HCT116 (cell line): Measurements from ENCODE around the gene SPAG5. TPM values are rescaled to one million over a fixed set of nuclear protein-coding genes. Genes with fewer than 3 reads are reported as not detected.

Experiments used
- ATAC-seq: fragments of 200-7000 bp; cut with Tn5 transposase; 2 replicates; pipeline ENCODE4 v1.9.1; 2020; ENCODE audit warnings: mild to moderate bottlenecking, moderate library complexity
- BruUV-seq: library from RNA; stranded (reverse); fragments of 400-500 nt; replicated peaks from 2 replicates; lab custom pipeline; 2021; lab: Mats Ljungman, UMichigan
- CTCF ChIA-PET: fragments of 300-600 bp; sonication (Branson Sonifier 250); formaldehyde crosslinking; loops from one replicate; lab custom pipeline; 2021; ENCODE audit warnings: antibody characterized with exemption; lab: Charles Lee
- POLR2A ChIA-PET: fragments of 300-600, 350-600 bp; sonication (Branson Sonifier 250); formaldehyde crosslinking; loops from one replicate; lab custom pipeline; 2021; ENCODE audit warnings: antibody characterized with exemption; lab: Charles Lee
- RAD21 ChIA-PET, 2 experiments: fragments of 300-600 bp; sonication (Branson Sonifier 250); formaldehyde crosslinking; loops; one replicate each; lab custom pipeline; 2023; ENCODE audit warnings: low total read pairs in 2 of 2; ENCODE audit not compliant: uncharacterized antibody in 2 of 2, unreplicated experiment in 2 of 2, low non-redundant PET in 1 of 2; lab: Charles Lee
- DNase-seq: peaks from one replicate; pipeline ENCODE4 v3.0.0-alpha.2; 2010; ENCODE audit warnings: low read depth, low spot score
- H2AFZ ChIP-seq: fragments of 200-600 bp; shearing (Covaris generic), sonication (generic); 2 replicates; pipeline ENCODE4 v1.6.1; 2017; ENCODE audit warnings: low read depth, mixed run types, mixed read lengths, antibody characterized with exemption, low read length; ENCODE audit not compliant: poor library complexity, severe bottlenecking
- H3K27ac ChIP-seq: 2 replicates; pipeline ENCODE4 v1.5.1; 2012; ENCODE audit warnings: low read depth, low read length
- H3K27me3 ChIP-seq: fragments of 200-600 bp; sonication (generic); 2 replicates; pipeline ENCODE4 v1.6.1; 2016; ENCODE audit warnings: mixed run types, low read length, mixed read lengths; ENCODE audit not compliant: insufficient read depth
- H3K36me3 ChIP-seq, 2 experiments: fragments of 200-500 bp in 1 of 2; fragments of 200-600 bp in 1 of 2; sonication (Bioruptor generic) in 1 of 2; sonication (generic) in 1 of 2; 2 replicates each; pipeline versions ENCODE4 v1.5.1 to v1.6.1; 2014 to 2016; ENCODE audit warnings: low read length in 2 of 2, inconsistent platforms in 1 of 2, mixed read lengths in 1 of 2, mixed run types in 1 of 2; ENCODE audit not compliant: insufficient read depth in 2 of 2, control insufficient read depth in 1 of 2
- H3K4me1 ChIP-seq, 2 experiments: fragments of 200-600 bp in 1 of 2; sonication (generic) in 1 of 2; 2 replicates each; pipeline versions ENCODE4 v1.5.1 to v1.6.1; 2012 to 2017; ENCODE audit warnings: low read length in 2 of 2, inconsistent platforms in 1 of 2, mild to moderate bottlenecking in 1 of 2, mixed read lengths in 1 of 2, mixed run types in 1 of 2, moderate library complexity in 1 of 2; ENCODE audit not compliant: insufficient read depth in 2 of 2, control insufficient read depth in 1 of 2
- H3K4me2 ChIP-seq: fragments of 200-600 bp; sonication (generic); 2 replicates; pipeline ENCODE4 v1.6.1; 2017; ENCODE audit warnings: mixed run types, low read length, mixed read lengths
- H3K4me3 ChIP-seq, 2 experiments: fragments of 200-600 bp in 1 of 2; sonication (generic) in 1 of 2; replicated peaks in 1 of 2; 2 replicates each; pipeline ENCODE4 v1.5.1; 2011 to 2016; ENCODE audit warnings: low read length in 2 of 2, control low read depth in 1 of 2, low read depth in 1 of 2, mild to moderate bottlenecking in 1 of 2, mixed read lengths in 1 of 2, mixed run types in 1 of 2
- H3K79me2 ChIP-seq: fragments of 200-600 bp; sonication (generic); 2 replicates; pipeline ENCODE4 v1.6.1; 2017; ENCODE audit warnings: mild to moderate bottlenecking, mixed run types, low read length, moderate library complexity, mixed read lengths; ENCODE audit not compliant: insufficient read depth
- H3K9ac ChIP-seq: fragments of 200-600 bp; sonication (generic); 2 replicates; pipeline ENCODE4 v1.6.1; 2016; ENCODE audit warnings: low read length, mixed read lengths
- H3K9me2 ChIP-seq: fragments of 200-600 bp; sonication (generic), shearing (Covaris generic); 2 replicates; pipeline ENCODE4 v1.6.1; 2017; ENCODE audit warnings: mixed run types, mild to moderate bottlenecking, moderate library complexity; ENCODE audit not compliant: insufficient read depth
- H3K9me3 ChIP-seq, 2 experiments: fragments of 200-500 bp in 1 of 2; fragments of 200-600 bp in 1 of 2; sonication (Bioruptor generic) in 1 of 2; sonication (generic) in 1 of 2; 2 replicates each; pipeline ENCODE4 v1.6.1; 2014 to 2017; ENCODE audit warnings: low read length in 2 of 2, mixed read lengths in 2 of 2, inconsistent platforms in 1 of 2, low read depth in 1 of 2, mild to moderate bottlenecking in 1 of 2, mixed run types in 1 of 2, moderate library complexity in 1 of 2; ENCODE audit not compliant: control insufficient read depth in 1 of 2, insufficient read depth in 1 of 2
- H4K20me1 ChIP-seq: fragments of 200-600 bp; sonication (generic), shearing (Covaris generic); 2 replicates; pipeline ENCODE4 v1.6.1; 2017; ENCODE audit warnings: mixed run types, mild to moderate bottlenecking, moderate library complexity; ENCODE audit not compliant: insufficient read depth
- ATF3 ChIP-seq: IDR thresholded peaks from 2 replicates; pipeline ENCODE4 v1.6.1; 2012
- CBX3 ChIP-seq: IDR thresholded peaks from 2 replicates; pipeline ENCODE4 v1.6.1; 2012; ENCODE audit warnings: low read depth
- CEBPB ChIP-seq: IDR thresholded peaks from 2 replicates; pipeline ENCODE4 v1.6.1; 2012; ENCODE audit warnings: low read depth
- CTCF ChIP-seq, 3 experiments: fragments of 200-600 bp in 1 of 3; sonication (generic) in 1 of 3; IDR thresholded peaks in 2 of 3; conservative IDR thresholded peaks in 1 of 3; 2 replicates each; pipeline ENCODE4 v1.5.1; 2012 to 2017; ENCODE audit warnings: low read depth in 2 of 3, low read length in 2 of 3, antibody characterized with exemption in 1 of 3, borderline replicate concordance in 1 of 3, control low read depth in 1 of 3, mild to moderate bottlenecking in 1 of 3, mixed read lengths in 1 of 3, mixed run types in 1 of 3, moderate library complexity in 1 of 3; ENCODE audit not compliant: insufficient read depth in 1 of 3
- EGR1 ChIP-seq: IDR thresholded peaks from 2 replicates; pipeline ENCODE4 v1.6.1; 2012; ENCODE audit warnings: low read depth
- ELF1 ChIP-seq: IDR thresholded peaks from 2 replicates; pipeline ENCODE4 v1.6.1; 2012; ENCODE audit warnings: low read depth, borderline replicate concordance
- EZH2 ChIP-seq: fragments of 200-600 bp; sonication (generic); IDR thresholded peaks from 2 replicates; pipeline ENCODE4 v1.6.1; 2017; ENCODE audit warnings: antibody characterized with exemption, mixed run types
- FOSL1 ChIP-seq: IDR thresholded peaks from 2 replicates; pipeline ENCODE4 v1.6.1; 2012; ENCODE audit warnings: low read depth
- JUND ChIP-seq: IDR thresholded peaks from 2 replicates; pipeline ENCODE4 v1.6.1; 2012
- POLR2A ChIP-seq: IDR thresholded peaks from 2 replicates; pipeline ENCODE4 v1.7.0; 2011; ENCODE audit warnings: borderline replicate concordance; ENCODE audit not compliant: insufficient read depth, insufficient read length; ENCODE audit errors: extremely low read depth
- POLR2AphosphoS5 ChIP-seq: IDR thresholded peaks from 2 replicates; pipeline ENCODE4 v1.6.1; 2011; ENCODE audit warnings: mild to moderate bottlenecking, low read depth, low read length, moderate library complexity
- RAD21 ChIP-seq: IDR thresholded peaks from 2 replicates; pipeline ENCODE4 v1.6.1; 2012; ENCODE audit warnings: low read depth, mild to moderate bottlenecking
- SIN3A ChIP-seq: IDR thresholded peaks from 2 replicates; pipeline ENCODE4 v1.6.1; 2012; ENCODE audit warnings: low read depth
- SP1 ChIP-seq: IDR thresholded peaks from 2 replicates; pipeline ENCODE4 v1.6.1; 2012; ENCODE audit warnings: low read depth
- SRF ChIP-seq: IDR thresholded peaks from 2 replicates; pipeline ENCODE4 v1.6.1; 2012; ENCODE audit warnings: low read depth
- TCF7L2 ChIP-seq: IDR thresholded peaks from 2 replicates; pipeline ENCODE4 v1.7.0; 2011; ENCODE audit warnings: borderline replicate concordance, inconsistent platforms; ENCODE audit not compliant: insufficient read depth, insufficient read length; ENCODE audit errors: extremely low read depth
- YY1 ChIP-seq: IDR thresholded peaks from 2 replicates; pipeline ENCODE4 v1.6.1; 2011; ENCODE audit warnings: low read length, low read depth, moderate library complexity, mild to moderate bottlenecking; ENCODE audit not compliant: insufficient replicate concordance; ENCODE audit errors: extremely low read depth
- ZBTB33 ChIP-seq: IDR thresholded peaks from 2 replicates; pipeline ENCODE4 v1.6.1; 2011; ENCODE audit warnings: mild to moderate bottlenecking, low read length, moderate library complexity; ENCODE audit not compliant: insufficient replicate concordance; ENCODE audit errors: extremely low read depth
- ZFX ChIP-seq: fragments of 450-650 bp; IDR thresholded peaks from 2 replicates; pipeline ENCODE4 v1.6.1; 2017
- ZNF274 ChIP-seq: fragments of 200-500 bp; sonication (Bioruptor generic); IDR thresholded peaks from 2 replicates; pipeline ENCODE4 v1.6.1; 2014; ENCODE audit warnings: mild to moderate bottlenecking, low read depth, low read length, inconsistent platforms
- intact Hi-C: fragments of 100-400 bp; cut with micrococcal nuclease; formaldehyde crosslinking; loops from 2 replicates; pipeline ENCODE4 v1.10.0; 2022
- total RNA-seq: library from RNA; stranded (reverse); gene quantifications from one replicate; pipeline ENCODE4 v1.2.1, GENCODE V29; 2021; ENCODE audit not compliant: unreplicated experiment

SPAG5 gene
- total RNA-seq, 1 experiment from 2014 or later = 94.9 TPM

- ChIA-PET POLR2A (no interaction called here), RAD21 (no interaction called here), CTCF (no interaction called here)
- Histone ChIP-seq H3K79me2 (no peaks in the 10 kb centered on the region), H3K9me2 (no peaks in the 10 kb centered on the region), H3K4me3 (no peak overlapping the region), H3K4me2 (no peak overlapping the region), H3K4me1 (no peaks in the 10 kb centered on the region), H4K20me1 (no peaks in the 10 kb centered on the region), H3K27ac (no peak overlapping the region)
- no peak for DNase-seq
- TF ChIP-seq POLR2AphosphoS5 (no peak), SP1 (no peak), SRF (no peak), JUND (no peak), CEBPB (no peak), POLR2A (no peak), YY1 (no peak), EZH2 (no peak), ZFX (no peak), ATF3 (no peak), SIN3A (no peak), ELF1 (no peak), TCF7L2 (no peak), CBX3 (no peak), EGR1 (no peak), FOSL1 (no peak), RAD21 (no peak), ZBTB33 (no peak), ZNF274 (no peak), CTCF (IDR thresholded peaks at IDR 0.05 in 2 of 3, conservative IDR thresholded peaks at IDR 0.05 in 1 of 3; ENCODE audit: borderline replicate concordance in 1 of 3, insufficient read depth in 1 of 3, low read depth in 2 of 3, low read length in 2 of 3) (no peak)
- TF ChIP-seq, all 23 proteins: peak for 0
- peaks cover 64 to 79% of the 10 kb centered on the region in 2 experiments for H3K36me3 ChIP-seq
- intact Hi-C loops = no loop called here
- no peak for ATAC-seq
- H3K9me3 ChIP-seq = no peaks in the 10 kb centered on the region
- no peak overlapping the region for H3K9ac ChIP-seq
- no peak overlapping the region for H2AFZ ChIP-seq
- no TSS peak for BruUV-seq
- no peaks in the 10 kb centered on the region for H3K27me3 ChIP-seq
Measured at GRCh38 chr17:28582513-28582912, 16.3 kb downstream of the SPAG5 start.
